Measurements from ENCODE around the gene SURF1.
"Not testable (repeated sequence)": the region's sequence is repeated elsewhere in the genome, so short reads cannot be mapped to it uniquely, and the experiment has no call there.

SURF1 gene

DNA sequence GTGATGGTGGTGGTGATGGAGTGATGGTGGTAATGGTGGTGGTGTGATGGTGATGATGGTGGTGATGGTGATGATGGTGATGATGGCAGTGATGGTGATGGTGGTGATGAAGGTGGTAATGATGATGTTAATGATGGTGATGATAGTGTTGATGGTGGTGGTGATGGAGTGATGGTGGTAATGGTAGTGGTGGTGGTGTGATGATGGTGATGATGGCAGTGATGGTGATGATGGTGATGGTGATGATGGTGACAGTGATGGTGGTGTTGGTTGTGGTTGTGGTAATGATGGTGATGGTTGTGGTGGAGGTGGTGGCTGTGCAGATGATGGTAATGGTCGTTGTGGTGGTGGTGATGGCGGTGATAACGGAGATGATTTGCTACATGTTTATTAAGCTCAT, 27.2 kb upstream of the SURF1 start:
- no peak for DNase-seq (ENCODE audit: low read depth)

DNA sequence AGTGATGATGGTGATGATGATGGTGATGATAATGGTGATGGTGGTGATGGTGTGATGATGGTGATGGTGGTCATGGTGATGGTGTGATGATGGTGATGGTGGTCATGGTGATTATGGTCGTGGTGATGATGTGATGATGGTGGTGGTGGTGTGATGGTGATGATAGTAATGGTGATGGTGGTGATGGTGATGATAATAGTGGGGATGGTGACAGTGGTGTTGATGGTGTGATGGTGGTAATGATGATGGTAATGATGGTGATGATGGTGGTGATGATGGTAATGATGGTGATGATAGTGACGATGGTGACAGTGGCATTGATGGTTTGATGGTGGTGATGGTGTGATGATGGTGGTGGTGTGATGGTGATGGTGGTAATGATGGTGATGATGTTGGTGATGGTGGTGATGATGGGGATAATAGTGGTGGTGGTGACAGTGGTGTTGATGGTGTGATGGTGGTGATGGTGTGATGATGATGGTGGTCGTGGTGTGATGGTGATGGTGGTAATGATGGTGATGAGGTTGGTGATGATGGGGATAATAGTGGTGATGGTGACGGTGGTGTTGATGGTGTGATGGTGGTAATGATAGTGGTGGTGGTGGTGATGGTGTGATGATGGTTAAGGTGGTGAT, 26.3 kb upstream of the SURF1 start:
- no peak for DNase-seq (ENCODE audit: low read depth)

DNA sequence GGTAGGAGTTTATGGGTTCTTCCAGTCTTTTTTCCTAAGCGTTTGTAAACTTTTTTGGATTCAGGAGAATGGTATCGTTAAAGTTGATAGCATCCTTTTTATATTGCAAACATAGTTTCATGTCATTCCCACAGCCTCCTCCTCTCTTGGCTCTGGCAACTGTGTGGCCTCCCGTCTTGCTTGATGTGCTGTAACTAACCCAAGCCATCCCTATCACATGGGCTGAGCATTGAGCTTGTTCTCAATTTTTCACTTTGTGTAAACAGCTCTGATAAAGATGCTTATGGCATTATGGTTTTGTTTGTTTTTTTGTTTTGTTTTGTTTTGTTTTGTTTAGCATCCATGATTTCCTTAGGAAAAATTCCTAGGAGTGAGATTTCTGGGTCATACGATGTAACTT, 24.4 kb upstream of the SURF1 start:
- DNase-seq (ENCODE audit: low read depth) = no peak

DNA sequence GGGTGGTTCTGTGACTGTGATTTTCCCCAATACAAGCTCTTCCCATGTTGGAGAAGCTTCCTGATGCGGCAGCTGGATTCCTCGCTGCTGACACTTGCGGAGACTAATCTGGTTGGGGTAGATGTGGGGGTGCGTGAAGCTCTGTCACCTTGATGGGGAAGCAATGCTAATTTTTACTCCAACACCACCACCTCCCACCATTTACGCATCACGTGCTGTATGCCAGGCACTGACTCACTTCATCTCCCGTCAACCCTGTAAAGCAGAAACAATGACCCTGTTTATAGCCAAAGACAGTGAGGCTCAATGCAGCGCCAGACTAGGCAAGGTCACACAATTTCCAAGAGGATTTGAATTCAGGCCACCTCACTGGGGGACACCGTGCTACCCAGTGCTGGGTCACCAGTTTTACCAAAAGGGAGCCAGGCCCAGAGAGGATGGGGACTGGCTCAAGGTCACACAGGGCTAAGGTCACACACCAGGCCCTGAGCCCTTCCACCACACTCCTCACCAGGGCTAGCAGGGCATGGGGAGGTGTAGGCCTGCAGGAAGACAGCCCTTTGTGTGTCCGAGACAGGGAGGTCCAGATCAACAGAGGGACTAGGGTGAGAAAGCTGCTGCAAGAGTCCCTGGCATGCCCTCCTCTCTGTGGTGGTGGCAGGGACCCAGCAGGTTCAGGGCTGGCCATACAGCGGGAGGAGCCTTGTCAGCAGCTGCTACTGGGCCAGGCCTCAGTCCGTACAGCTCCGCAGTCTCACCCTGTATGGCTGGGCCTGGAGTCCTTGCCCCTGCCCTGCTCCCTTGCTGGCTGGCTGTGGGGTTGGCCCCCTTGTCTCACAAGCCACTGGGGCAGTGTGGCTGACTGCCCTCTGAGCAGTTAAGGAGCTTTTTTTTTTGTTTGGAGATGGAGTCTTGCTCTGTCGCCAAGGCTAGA, 23.1 kb upstream of the SURF1 start:
- no peak for DNase-seq (ENCODE audit: low read depth)

DNA sequence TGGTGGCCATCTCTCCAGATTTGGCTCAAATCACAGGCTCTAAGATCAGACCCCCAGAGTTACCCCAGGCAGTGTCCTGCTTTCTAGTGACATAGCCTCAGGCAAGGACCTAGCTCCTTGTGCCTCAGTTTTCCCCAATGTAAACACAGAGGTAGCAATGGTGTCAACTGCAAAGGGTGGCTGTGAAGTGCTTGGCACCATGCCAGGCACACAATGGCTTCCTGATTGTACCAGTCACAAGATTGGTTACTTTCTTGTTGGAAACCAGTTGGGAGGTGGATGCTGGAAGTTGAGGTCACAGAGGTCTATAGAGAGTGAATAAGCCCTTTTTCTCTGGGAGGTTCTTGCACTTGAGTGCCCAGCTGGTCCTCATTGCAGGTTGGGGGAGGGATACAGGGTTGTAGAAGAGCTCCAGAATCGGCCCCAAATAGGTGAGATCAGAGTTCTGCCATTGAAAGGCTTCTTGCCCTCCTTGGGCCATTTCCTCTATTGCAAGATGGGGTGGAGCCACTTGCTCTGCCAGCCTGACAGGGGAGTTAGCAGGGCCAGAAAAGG, 22.2 kb upstream of the SURF1 start:
- no peak for DNase-seq (ENCODE audit: low read depth)

DNA sequence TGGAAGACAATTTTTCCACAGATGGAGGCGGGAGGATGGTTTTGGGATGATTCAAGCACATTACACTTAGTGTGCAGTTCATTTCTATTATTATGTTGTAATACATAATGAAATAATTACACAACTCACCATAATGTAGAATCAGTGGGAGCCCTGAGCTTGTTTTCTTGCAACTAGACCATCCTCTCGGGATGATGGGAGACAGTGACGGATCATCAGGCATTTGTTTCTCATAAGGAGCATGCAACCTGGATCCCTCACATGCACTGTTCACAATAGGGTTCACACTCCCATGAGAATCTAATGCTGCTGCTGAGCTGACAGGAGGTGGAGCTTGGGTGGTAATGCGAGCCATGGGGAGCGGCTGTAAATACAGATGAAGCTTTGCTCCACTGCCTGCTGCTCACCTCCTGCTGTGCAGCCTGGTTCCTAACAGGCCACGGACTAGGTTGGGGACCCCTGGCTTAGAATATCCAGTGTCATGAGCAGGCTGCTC, 21.5 kb upstream of the SURF1 start:
- DNase-seq (ENCODE audit: low read depth) = peak; percentile 26

DNA sequence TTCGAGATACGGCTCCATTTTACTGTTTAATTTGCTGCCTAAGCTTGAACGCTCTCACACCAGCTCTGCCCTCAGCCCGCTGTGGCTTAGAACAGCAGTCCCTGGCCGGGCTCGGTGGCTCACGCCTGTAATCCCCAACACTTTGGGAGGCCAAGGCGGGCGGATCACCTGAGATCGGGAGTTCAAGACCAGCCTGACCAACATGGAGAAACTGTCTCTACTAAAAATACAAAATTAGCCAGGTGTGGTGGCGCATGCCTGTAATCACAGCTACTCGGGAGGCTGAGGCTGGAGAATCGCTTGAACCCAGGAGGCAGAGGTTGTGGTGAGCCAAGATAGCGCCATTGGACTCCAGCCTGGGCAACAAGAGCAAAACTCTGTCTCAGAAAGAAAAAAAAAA, 21.0 kb upstream of the SURF1 start:
- not testable (repeated sequence) for DNase-seq (ENCODE audit: low read depth)

DNA sequence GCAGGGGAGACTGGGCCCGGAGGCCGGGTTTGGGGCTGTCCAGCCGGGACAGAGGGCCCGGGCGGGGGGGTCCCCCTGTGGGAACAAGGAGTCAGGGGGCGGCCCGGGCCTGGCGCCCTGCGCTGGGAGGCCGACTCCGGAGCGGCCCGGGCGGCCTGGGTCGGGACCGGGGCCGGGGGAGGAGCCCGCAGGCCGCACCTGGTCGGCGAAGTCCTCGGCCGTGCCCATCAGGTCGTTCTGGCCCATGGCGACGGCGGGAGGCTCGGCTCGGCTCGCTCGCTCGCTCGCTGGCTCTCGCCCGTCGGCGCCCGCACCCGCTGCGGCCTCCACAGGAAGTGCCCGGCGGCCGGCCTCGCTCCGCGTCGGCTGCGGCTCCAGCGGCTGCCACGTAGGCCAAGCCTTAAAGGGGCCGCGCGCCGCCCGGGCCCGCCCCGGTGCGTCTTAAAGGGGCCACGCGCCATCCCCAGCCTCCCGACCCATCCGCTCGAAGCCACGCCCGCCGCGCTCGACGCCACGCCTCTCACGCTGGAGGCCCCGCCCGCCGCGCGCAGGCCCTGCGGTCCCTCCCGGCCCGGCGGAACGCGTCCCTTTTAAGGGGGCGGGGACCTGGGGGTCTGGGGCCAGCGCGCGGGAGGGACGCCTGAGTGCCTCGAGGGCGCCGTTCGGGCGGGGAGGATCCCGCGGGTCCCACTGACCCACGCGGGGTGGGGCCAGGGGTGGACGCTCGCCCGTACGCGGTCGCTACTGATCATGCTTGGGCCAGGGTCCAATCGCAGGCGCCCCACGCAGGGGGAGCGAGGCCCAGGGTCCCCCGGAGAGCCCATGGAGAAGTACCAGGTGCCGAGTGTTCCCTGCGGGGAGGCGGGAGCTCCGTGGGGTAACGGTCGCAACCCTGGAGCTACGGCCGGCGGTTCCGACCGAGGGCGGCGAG, 19.7 kb upstream of the SURF1 start, which contains the start of the genes STKLD1 and SURF4:
STKLD1 (plus strand) TSS at position 643 of the 931 bp plus-strand sequence; CDS start at position 751, 108 bp downstream.
SURF4 (minus strand) TSS at position 337 of the 931 bp plus-strand sequence; CDS start at position 246, 91 bp downstream.
- peak; percentile 97 for DNase-seq (ENCODE audit: low read depth)

DNA sequence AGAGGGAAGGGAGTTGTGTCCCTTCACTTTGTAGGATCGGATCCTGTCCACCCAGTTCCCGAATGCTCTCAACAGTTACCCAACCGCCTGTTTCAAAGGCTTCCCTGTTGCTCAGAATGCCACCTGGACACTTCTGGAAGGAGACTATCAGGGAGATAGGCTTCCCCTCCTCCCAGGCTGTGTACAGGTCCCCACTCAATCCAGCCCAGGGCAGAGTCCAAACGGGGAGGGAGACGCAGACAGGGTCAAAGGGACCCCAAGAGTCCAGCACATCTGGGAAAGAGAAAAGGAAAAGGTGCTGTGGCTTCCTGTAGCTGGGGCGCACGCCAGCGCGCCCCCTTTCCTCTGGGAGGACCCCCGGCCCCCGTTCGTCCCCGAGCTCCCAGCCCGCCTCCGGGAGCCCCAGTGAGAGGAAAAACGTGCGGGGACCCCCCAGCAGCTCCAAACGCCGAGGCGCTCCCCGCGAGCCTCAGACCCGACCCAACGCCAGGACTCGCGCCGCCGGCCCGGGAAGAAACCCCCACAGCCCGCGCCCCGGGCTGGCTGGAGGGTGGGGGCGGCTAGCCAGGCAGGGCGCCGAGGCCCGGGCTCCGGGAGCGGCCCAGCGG, 18.9 kb upstream of the SURF1 start:
- peak; percentile 46 for DNase-seq (ENCODE audit: low read depth)

DNA sequence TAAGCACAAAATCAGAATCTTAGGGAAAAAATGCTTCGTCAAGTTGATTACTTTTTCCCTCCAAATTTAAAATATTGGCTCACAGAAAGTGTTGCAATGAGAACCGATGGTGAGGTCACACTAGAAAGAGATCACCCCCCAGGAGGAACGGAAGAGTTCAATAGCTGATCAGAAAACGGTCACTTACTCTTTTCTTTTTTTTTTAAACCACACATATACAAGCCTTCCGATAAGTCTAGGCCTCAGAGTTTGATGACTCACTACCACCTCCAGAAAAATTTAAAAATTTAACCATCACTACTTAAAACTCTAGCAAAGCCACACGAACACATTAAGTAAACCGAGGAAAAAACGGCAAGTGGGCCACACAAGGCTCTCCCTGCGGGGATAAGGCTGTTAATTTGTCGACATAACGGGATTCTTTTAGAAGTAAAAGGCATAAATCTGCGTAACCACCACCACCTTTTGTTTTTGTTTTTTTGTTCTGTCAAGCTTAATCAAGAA, 18.4 kb upstream of the SURF1 start:
- peak; percentile 73 for DNase-seq (ENCODE audit: low read depth)

DNA sequence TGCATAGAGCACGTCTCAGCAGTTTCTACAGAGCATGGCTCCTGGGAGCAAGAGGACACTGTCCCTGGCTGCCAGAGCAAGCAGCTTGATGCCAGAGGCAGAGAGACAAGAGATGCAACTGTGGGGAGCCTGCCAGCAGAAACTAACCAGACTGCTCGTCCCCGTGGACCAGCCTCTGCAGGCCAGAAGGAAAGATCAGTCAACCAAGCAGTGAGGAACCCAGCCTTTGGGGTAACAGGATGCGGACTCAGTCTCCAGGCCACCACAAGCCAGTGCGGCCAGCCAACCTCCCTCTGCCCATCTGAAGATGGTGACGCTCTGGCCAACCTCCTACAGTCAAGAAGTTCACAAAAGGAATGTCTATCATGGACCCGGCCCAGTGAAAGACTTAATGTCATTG, 15.9 kb upstream of the SURF1 start:
- no peak for DNase-seq (ENCODE audit: low read depth)

DNA sequence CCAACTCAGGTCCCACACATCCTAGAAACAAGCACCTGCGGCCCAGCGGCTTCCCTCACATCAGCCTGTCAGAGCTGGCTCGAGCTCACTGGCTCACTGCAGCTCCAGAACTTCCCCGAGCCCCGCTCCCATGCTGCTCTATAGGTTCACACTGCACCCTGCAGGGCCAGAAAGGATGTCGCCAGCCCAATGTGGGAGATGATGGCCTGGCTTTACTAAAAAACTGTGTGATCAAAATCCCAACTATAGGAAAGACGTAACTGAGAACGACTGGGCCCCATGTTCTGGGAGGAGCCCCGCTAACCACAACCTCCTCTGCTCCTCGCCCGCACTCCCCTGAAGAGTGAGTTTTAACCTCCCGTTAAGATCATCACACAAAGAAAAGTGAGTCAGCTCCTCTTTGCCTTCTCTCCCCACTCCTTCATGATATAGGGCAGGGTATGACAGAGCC, 15.0 kb upstream of the SURF1 start:
- DNase-seq (ENCODE audit: low read depth) = peak; percentile 38

DNA sequence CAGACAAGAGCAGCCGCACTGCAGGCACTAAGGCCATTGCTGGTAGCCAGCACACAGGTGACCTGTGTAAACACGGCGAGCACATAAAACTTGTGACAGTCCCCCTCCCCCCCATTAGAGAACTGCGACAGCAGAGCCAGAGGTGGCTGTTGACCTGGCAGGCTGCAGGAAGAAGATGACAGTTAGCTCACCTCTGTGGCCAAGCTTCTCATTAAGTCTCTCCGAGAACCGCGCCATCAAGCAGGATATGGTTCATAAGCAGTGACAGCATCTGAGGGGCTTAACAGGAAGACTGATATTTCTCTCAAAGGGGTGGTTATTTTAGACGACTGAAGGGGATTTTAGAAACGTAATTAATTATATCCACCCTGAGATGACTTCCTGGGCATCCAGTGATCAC, 14.4 kb upstream of the SURF1 start:
- no peak for DNase-seq (ENCODE audit: low read depth)

DNA sequence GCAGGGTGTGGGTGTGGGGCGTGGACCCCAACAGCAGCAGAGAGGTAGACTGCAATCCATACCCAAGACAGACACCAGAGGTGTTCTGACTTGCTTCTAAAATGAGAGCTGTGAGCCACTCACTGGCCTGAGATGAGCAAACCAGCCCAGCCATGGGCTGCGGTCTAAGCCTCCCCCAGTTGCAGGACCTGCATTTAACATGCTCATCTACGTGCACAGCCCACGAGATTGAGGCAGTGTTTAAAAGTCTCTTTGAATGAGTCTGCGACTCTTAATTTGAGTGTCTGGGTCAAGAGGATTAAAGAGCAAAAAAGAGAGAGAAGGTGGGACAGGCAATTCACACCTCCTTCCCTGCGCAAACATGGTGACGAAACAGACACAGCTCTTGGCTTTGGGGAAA, 13.6 kb upstream of the SURF1 start:
- no peak for DNase-seq (ENCODE audit: low read depth)

DNA sequence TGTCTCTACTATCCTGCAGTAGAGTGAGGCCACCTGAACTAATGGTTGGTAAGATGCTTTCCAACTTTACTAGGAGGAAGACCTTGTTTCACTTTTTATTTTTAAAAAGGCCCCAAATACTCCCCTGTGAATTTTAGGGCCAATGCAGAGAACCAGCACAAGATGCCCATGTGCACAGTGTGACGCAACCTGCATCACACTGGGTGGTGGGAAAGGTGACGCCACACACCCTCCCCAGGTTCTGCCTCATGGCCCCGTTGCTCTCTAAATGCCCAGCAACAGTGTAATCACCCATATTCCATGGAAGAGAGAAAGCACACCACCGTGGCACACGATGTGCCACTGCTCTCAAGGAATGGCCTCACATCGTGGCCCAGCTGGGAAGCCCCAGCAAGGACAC, 13.1 kb upstream of the SURF1 start:
- no peak for DNase-seq (ENCODE audit: low read depth)

DNA sequence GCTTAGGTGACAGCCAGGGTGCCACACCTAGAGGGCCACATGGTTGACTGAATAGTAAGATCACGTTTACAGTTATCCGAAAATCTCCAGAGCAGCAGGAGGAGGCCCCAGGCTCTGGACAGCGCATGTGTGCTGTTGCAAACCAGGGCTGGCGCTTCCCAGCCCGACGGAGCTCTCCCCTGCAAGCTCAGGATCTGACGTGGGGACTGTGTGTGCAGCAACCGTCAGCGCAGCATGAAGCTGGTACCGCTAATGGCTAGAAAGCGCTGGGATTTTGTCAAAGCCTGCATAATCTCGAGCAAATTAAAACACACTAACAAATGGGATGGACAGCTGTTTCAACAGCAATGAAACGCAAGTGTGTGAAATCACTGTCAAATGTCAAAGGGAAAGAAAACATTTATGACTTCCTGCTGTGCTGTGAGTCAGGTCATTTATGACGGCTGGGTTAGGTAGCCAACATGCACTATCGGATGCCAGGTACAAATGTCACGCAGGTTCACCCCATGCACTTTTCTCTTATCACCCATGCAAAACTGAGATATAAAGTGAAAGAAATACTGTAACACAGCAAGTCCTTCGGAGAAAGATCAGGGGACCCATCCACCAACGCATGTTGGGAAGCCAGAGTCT, 12.1 kb upstream of the SURF1 start:
- peak; percentile 19 for DNase-seq (ENCODE audit: low read depth)

DNA sequence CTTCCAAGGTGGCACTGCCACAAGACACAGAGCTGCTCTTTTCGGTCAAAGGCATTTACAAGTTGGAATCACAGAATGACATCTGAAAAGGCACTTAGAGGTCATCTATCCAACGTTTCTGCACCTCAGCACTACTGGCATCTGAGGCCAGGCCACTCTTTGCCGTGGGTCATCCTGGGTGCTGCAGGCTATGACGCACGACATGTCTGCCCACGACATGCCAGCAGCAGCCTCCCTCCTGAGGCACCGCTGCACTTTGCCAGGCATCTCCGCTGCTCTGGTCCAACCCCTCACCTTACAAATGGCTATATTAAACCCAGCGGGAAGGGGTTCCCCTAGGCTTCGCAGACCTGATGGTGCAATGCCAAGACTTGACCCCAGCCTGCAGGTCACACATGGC, 11.5 kb upstream of the SURF1 start:
- no peak for DNase-seq (ENCODE audit: low read depth)

DNA sequence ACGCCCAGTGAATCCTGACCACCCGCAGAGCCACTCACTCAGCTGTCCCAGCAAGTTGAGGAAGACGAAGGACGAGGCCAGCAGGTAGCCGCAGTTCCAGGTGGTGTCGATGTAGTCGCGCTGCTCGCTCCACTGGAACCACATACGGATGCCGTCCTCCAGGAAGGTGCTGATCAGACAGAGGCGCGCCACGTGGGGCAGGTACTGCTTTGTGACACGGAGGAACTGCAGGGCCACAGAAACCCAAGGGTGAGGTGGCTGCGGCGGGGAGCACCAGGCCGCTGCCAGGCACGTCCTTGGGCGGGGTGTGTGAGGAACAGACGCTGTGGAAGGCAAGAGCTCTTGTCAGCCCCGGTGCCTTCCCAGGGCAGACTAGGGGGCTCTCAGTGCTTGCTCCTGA, 10.9 kb upstream of the SURF1 start:
- DNase-seq (ENCODE audit: low read depth) = no peak

DNA sequence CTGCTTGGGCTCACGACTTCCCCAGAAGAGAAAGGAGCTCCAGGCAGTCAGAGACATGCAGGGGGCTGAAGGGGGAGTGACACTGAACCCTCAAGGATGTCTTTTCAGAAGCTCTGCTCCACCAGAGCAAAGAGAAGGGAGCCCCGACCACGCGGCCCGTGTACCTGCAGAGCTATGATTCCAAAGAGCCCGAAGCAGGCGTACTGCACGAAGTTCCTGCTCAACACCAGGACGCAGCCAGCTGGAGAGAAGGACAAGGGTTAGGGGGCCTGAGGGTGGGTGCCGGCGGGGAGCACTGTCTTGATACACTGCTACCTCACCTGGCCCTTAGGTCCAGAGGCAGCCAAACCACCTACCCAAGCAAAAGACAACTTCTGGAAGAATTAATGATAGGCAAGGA, 10.1 kb upstream of the SURF1 start:
- no peak for DNase-seq (ENCODE audit: low read depth)

DNA sequence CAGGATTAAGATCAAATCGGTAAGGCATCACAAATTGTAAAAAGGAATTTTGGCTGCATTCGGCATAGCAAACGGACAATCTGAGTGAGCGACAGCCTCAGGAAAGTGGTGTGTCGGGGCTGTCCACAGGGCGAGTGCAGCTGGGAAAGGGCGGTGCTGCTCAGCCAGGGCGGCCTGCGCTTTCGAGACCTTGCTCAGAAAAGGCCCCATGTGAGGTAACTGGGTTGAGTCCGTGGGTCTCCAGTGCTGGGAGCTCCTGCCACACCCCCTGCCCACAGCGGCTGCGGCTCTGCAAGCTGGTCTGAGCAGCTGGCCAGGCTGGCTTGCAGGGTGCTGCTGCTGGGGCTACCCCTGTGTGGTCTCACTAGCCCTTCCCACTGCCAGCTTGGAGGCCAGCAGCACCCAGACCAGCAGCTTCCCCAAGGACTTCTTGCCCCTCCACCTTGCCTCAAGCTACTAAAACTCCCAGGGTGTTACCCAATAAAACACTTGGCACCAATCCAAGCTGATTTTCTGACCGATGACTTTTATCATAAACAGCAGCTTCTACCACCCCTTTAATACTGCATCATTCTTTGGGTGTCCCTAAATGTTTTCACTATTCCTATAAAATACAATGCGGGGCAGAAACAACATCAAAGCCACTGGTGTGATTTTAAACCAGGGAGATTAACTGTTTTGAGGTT, 6.2 kb upstream of the SURF1 start:
- DNase-seq (ENCODE audit: low read depth) = peak; percentile 42
